Measurements from ENCODE around the gene RAB31. TPM values are rescaled to one million over a fixed set of nuclear protein-coding genes. Genes with fewer than 3 reads are reported as not detected.

RAB31 gene
- total RNA-seq, 1 donor from 2014 or later, result 31.2 TPM

- no peak for DNase-seq (ENCODE audit: low read depth)
- no peak for TF ChIP-seq CTCF (conservative IDR thresholded peaks at IDR 0.05; ENCODE audit: low read depth, low read length)
- H3K4me3 ChIP-seq (ENCODE audit: low read depth, low read length), result no peak overlapping the region
Observed at GRCh38 chr18:9876867-9877654, 169.0 kb downstream of the RAB31 start.

GRCh38 chr18:9877655-9878014, 169.5 kb downstream of the RAB31 start:
- no peak overlapping the region for H3K4me3 ChIP-seq (ENCODE audit: low read depth, low read length)
- TF ChIP-seq CTCF (conservative IDR thresholded peaks at IDR 0.05; ENCODE audit: low read depth, low read length), result no peak
- DNase-seq (ENCODE audit: low read depth), result no peak

GRCh38 chr18:9878095-9878494, 170.0 kb downstream of the RAB31 start:
- TF ChIP-seq CTCF (conservative IDR thresholded peaks at IDR 0.05; ENCODE audit: low read depth, low read length), result no peak
- DNase-seq (ENCODE audit: low read depth), result no peak
- H3K4me3 ChIP-seq (ENCODE audit: low read depth, low read length), result no peak overlapping the region

- H3K4me3 ChIP-seq (ENCODE audit: low read depth, low read length), result no peak overlapping the region
- TF ChIP-seq CTCF (conservative IDR thresholded peaks at IDR 0.05; ENCODE audit: low read depth, low read length), result no peak
- no peak for DNase-seq (ENCODE audit: low read depth)
Observed at GRCh38 chr18:9878783-9879242, 170.7 kb downstream of the RAB31 start.

GRCh38 chr18:9884090-9884489, 176.0 kb downstream of the RAB31 start:
- TF ChIP-seq CTCF (conservative IDR thresholded peaks at IDR 0.05; ENCODE audit: low read depth, low read length), result no peak
- no peak overlapping the region for H3K4me3 ChIP-seq (ENCODE audit: low read depth, low read length)
- DNase-seq (ENCODE audit: low read depth), result no peak

- H3K4me3 ChIP-seq (ENCODE audit: low read depth, low read length), result no peak overlapping the region
- TF ChIP-seq CTCF (conservative IDR thresholded peaks at IDR 0.05; ENCODE audit: low read depth, low read length), result no peak
- no peak for DNase-seq (ENCODE audit: low read depth)
Observed at GRCh38 chr18:9884532-9885140, 176.5 kb downstream of the RAB31 start.

Data from epithelial cell of proximal tubule (primary cell).